HL-60/S4 treated with retinoic acid at 250 ng/mL for 4 days and 3 days (cell line): ENCODE data around the gene OSM.

Experiments used
- in situ Hi-C: fragments of 300-500 bp; cut with MboI; formaldehyde crosslinking; loops from 2 replicates; pipeline ENCODE4 v1.7.0; 2022; ENCODE audit warnings: low sequenced_read_pairs

Gene OSM

GRCh38 chr22:30266445-30267381, at the start of gene OSM:
Gene OSM (minus strand): TSS chr22:30266851. CDS start chr22:30266799, 52 bp downstream.
- in situ Hi-C loops = no loop called here

GRCh38 chr22:30315962-30316576, 49.4 kb upstream of the OSM start:
- in situ Hi-C loops = no loop called here

GRCh38 chr22:30314915-30315314, 48.3 kb upstream of the OSM start:
- in situ Hi-C loops = no loop called here

- in situ Hi-C loops = no loop called here
These were observed 47.1 kb upstream of the OSM start for GRCh38 chr22:30313527-30314363.

- in situ Hi-C loops = no loop called here
These were observed 45.4 kb upstream of the OSM start for GRCh38 chr22:30312053-30312452.

- in situ Hi-C loops = no loop called here
These were observed 44.5 kb upstream of the OSM start for GRCh38 chr22:30310881-30311771.

GRCh38 chr22:30309951-30310741, 43.5 kb upstream of the OSM start:
- in situ Hi-C loops = no loop called here

- in situ Hi-C loops = no loop called here
These were observed 42.0 kb upstream of the OSM start for GRCh38 chr22:30308518-30309230.

GRCh38 chr22:30308093-30308492, 41.4 kb upstream of the OSM start:
- in situ Hi-C loops = no loop called here

GRCh38 chr22:30307041-30307574, 40.5 kb upstream of the OSM start:
- in situ Hi-C loops = no loop called here

- in situ Hi-C loops = no loop called here
These were observed 40.0 kb upstream of the OSM start for GRCh38 chr22:30306627-30307011.

GRCh38 chr22:30305906-30306626, 39.4 kb upstream of the OSM start:
- in situ Hi-C loops = no loop called here

GRCh38 chr22:30305519-30305905, 38.9 kb upstream of the OSM start:
- in situ Hi-C loops = no loop called here

GRCh38 chr22:30304495-30305244, 38.0 kb upstream of the OSM start:
- in situ Hi-C loops = no loop called here

- in situ Hi-C loops = no loop called here
These were observed 36.1 kb upstream of the OSM start for GRCh38 chr22:30302810-30303138.

GRCh38 chr22:30301995-30302809, 35.6 kb upstream of the OSM start:
- in situ Hi-C loops = no loop called here

GRCh38 chr22:30299322-30299721, 32.7 kb upstream of the OSM start:
- in situ Hi-C loops = no loop called here
